CD4-positive, alpha-beta memory T cell (primary cell): ENCODE results near the gene PRODH2. TPM values are rescaled to one million over a fixed set of nuclear protein-coding genes. Genes with fewer than 3 reads are reported as not detected.
A peak's percentile ranks its signal among the peaks of the same experiment; 100 is the strongest.

Experiments used
- CTCF ChIA-PET: fragments of 350-600 bp; sonication (Branson Sonifier 250); formaldehyde crosslinking; loops from one replicate; lab custom pipeline; 2021; ENCODE audit warnings: inconsistent platforms; ENCODE audit not compliant: partially characterized antibody; lab: Charles Lee
- POLR2A ChIA-PET: fragments of 350-600 bp; sonication (Branson Sonifier 250); formaldehyde crosslinking; loops from one replicate; lab custom pipeline; 2021; ENCODE audit not compliant: partially characterized antibody; lab: Charles Lee
- DNase-seq, 5 donors: peaks; one replicate each; pipeline versions ENCODE4 v3.0.0 to v3.0.0-alpha.2; 2020 to 2022; ENCODE audit warnings: mixed read lengths in 1 of 5
- H3K27ac ChIP-seq: one replicate; pipeline ENCODE4 v1.7.0; 2013; ENCODE audit warnings: low read depth, low read length
- H3K27me3 ChIP-seq: 2 replicates; pipeline ENCODE4 v1.7.0; 2013; ENCODE audit warnings: mild to moderate bottlenecking, low read length, moderate library complexity; ENCODE audit not compliant: insufficient read depth
- H3K36me3 ChIP-seq: 2 replicates; pipeline ENCODE4 v1.7.0; 2013; ENCODE audit warnings: mild to moderate bottlenecking, low read length, moderate library complexity; ENCODE audit not compliant: insufficient read depth
- H3K4me1 ChIP-seq: 2 replicates; pipeline ENCODE4 v1.7.0; 2013; ENCODE audit warnings: mild to moderate bottlenecking, low read length, moderate library complexity; ENCODE audit not compliant: insufficient read depth
- H3K4me3 ChIP-seq, 2 donors: one replicate each; pipeline ENCODE4 v1.7.0; 2013; ENCODE audit warnings: low read length in 2 of 2, mild to moderate bottlenecking in 1 of 2
- H3K9me3 ChIP-seq, 2 donors: one replicate each; pipeline ENCODE4 v1.7.0; 2013; ENCODE audit warnings: low read length in 2 of 2, control low read depth in 1 of 2; ENCODE audit not compliant: control insufficient read depth in 1 of 2
- H3K27ac Mint-ChIP-seq, 7 donors: one replicate each; pipeline ENCODE4 v1.8.0; 2020 to 2021; ENCODE audit warnings: mixed read lengths in 7 of 7, mild to moderate bottlenecking in 6 of 7, inconsistent platforms in 3 of 7, moderate library complexity in 3 of 7
- H3K27me3 Mint-ChIP-seq, 2 donors: one replicate each; pipeline ENCODE4 v1.8.0; 2020 to 2021; ENCODE audit warnings: mixed read lengths in 2 of 2
- H3K36me3 Mint-ChIP-seq, 2 donors: one replicate each; pipeline ENCODE4 v1.8.0; 2020 to 2021; ENCODE audit warnings: mixed read lengths in 2 of 2, inconsistent platforms in 1 of 2, mild to moderate bottlenecking in 1 of 2
- H3K4me1 Mint-ChIP-seq, 4 donors: one replicate each; pipeline ENCODE4 v1.8.0; 2020 to 2021; ENCODE audit warnings: mixed read lengths in 4 of 4, mild to moderate bottlenecking in 1 of 4
- H3K4me3 Mint-ChIP-seq, 8 donors: one replicate each; pipeline ENCODE4 v1.8.0; 2020 to 2021; ENCODE audit warnings: mixed read lengths in 8 of 8, mild to moderate bottlenecking in 7 of 8, moderate library complexity in 6 of 8, inconsistent platforms in 3 of 8
- H3K9me3 Mint-ChIP-seq, 8 donors: one replicate each; pipeline ENCODE4 v1.8.0; 2020 to 2021; ENCODE audit warnings: mixed read lengths in 8 of 8, mild to moderate bottlenecking in 5 of 8, inconsistent platforms in 3 of 8, moderate library complexity in 1 of 8
- intact Hi-C: fragments of 100-400 bp; cut with micrococcal nuclease; formaldehyde crosslinking; loops from one replicate; pipeline ENCODE4 v1.15.1; 2023
- polyA plus RNA-seq, 2 donors: library from polyadenylated mRNA; unstranded; fragments of 300-500 nt; fragmentation: Illumina TruSeq; gene quantifications; one replicate each; pipeline ENCODE4 v1.2.3, GENCODE V29; 2021
- total RNA-seq, 2 experiments: library from RNA; stranded (reverse); gene quantifications; one replicate each; pipeline ENCODE4 v1.2.3, GENCODE V29; 2021

PRODH2 gene
- total and polyA plus RNA-seq, 4 experiments from 2014 or later: not detected

- peaks cover 0 to 2% (median 0%) of the 10 kb centered on the region in 8 donors for H3K9me3 Mint-ChIP-seq
- H3K36me3 ChIP-seq: no peaks in the 10 kb centered on the region
- H3K4me1 Mint-ChIP-seq: peaks cover 0 to 1% (median 0%) of the 10 kb centered on the region in 4 donors
- no peak overlapping the region for H3K27ac ChIP-seq
- no peaks in the 10 kb centered on the region for H3K9me3 ChIP-seq
- no peak overlapping the region for H3K27ac Mint-ChIP-seq
- H3K27me3 Mint-ChIP-seq: peaks cover 11 to 18% of the 10 kb centered on the region in 2 donors
- H3K4me3 ChIP-seq: no peak overlapping the region
- no peak overlapping the region for H3K4me3 Mint-ChIP-seq
- no peaks in the 10 kb centered on the region for H3K4me1 ChIP-seq
- POLR2A ChIA-PET: no interaction called here
- H3K36me3 Mint-ChIP-seq: no peaks in the 10 kb centered on the region
- intact Hi-C loops: no loop called here
- DNase-seq: no peak
- no peaks in the 10 kb centered on the region for H3K27me3 ChIP-seq
- CTCF ChIA-PET: no interaction called here
Observed at GRCh38 chr19:35822579-35822978, 9.9 kb upstream of the PRODH2 start.

- no peak overlapping the region for H3K27ac Mint-ChIP-seq
- H3K27ac ChIP-seq: no peak overlapping the region
- no peaks in the 10 kb centered on the region for H3K9me3 ChIP-seq
- H3K4me3 Mint-ChIP-seq: no peak overlapping the region
- H3K9me3 Mint-ChIP-seq: peaks cover 0 to 3% (median 0%) of the 10 kb centered on the region in 8 donors
- CTCF ChIA-PET: interaction anchor here (0.8 to 2.4 kb wide), 3 partner anchors 121 to 126 kb away, joined by 3 to 13 read pairs (median 7); no protein-coding TSS in a partner anchor
- intact Hi-C loops: no loop called here
- peaks cover 17 to 19% of the 10 kb centered on the region in 2 donors for H3K27me3 Mint-ChIP-seq
- H3K36me3 ChIP-seq: no peaks in the 10 kb centered on the region
- peaks cover 0 to 1% (median 0%) of the 10 kb centered on the region in 4 donors for H3K4me1 Mint-ChIP-seq
- POLR2A ChIA-PET: no interaction called here
- no peaks in the 10 kb centered on the region for H3K36me3 Mint-ChIP-seq
- H3K4me3 ChIP-seq: no peak overlapping the region
- H3K4me1 ChIP-seq: no peaks in the 10 kb centered on the region
- no peak for DNase-seq
- H3K27me3 ChIP-seq: no peaks in the 10 kb centered on the region
Observed at GRCh38 chr19:35818445-35818844, 5.8 kb upstream of the PRODH2 start.

GRCh38 chr19:35816846-35817245 is 4.2 kb upstream of the PRODH2 start:
- no peak overlapping the region for H3K4me3 Mint-ChIP-seq
- ChIA-PET CTCF (no interaction called here), POLR2A (no interaction called here)
- H3K27ac Mint-ChIP-seq: no peak overlapping the region
- H3K9me3 ChIP-seq: no peaks in the 10 kb centered on the region
- H3K27me3 ChIP-seq: no peaks in the 10 kb centered on the region
- H3K36me3 Mint-ChIP-seq: no peaks in the 10 kb centered on the region
- H3K4me3 ChIP-seq: no peak overlapping the region
- no peaks in the 10 kb centered on the region for H3K4me1 ChIP-seq
- no peaks in the 10 kb centered on the region for H3K36me3 ChIP-seq
- H3K9me3 Mint-ChIP-seq: peaks cover 0 to 4% (median 0%) of the 10 kb centered on the region in 8 donors
- no peak for DNase-seq
- intact Hi-C loops: no loop called here
- no peak overlapping the region for H3K27ac ChIP-seq
- H3K27me3 Mint-ChIP-seq: peaks cover 14 to 17% of the 10 kb centered on the region in 2 donors
- H3K4me1 Mint-ChIP-seq: peaks cover 0 to 1% (median 0%) of the 10 kb centered on the region in 4 donors

GRCh38 chr19:35816262-35816661 is 3.6 kb upstream of the PRODH2 start:
- Mint-ChIP-seq H3K27me3 (peaks cover 17% of the 10 kb centered on the region in 2 donors), H3K27ac (no peak overlapping the region), H3K36me3 (no peaks in the 10 kb centered on the region), H3K4me1 (peaks cover 0 to 1% (median 0%) of the 10 kb centered on the region in 4 donors), H3K9me3 (peaks cover 0 to 4% (median 0%) of the 10 kb centered on the region in 8 donors), H3K4me3 (no peak overlapping the region)
- H3K9me3 ChIP-seq: no peaks in the 10 kb centered on the region
- DNase-seq: no peak
- no peaks in the 10 kb centered on the region for H3K36me3 ChIP-seq
- intact Hi-C loops: no loop called here
- POLR2A ChIA-PET: no interaction called here
- H3K4me1 ChIP-seq: no peaks in the 10 kb centered on the region
- CTCF ChIA-PET: no interaction called here
- no peak overlapping the region for H3K4me3 ChIP-seq
- H3K27me3 ChIP-seq: no peaks in the 10 kb centered on the region
- no peak overlapping the region for H3K27ac ChIP-seq

- Histone ChIP-seq H3K9me3 (no peaks in the 10 kb centered on the region), H3K4me1 (no peaks in the 10 kb centered on the region), H3K27me3 (no peaks in the 10 kb centered on the region), H3K36me3 (no peaks in the 10 kb centered on the region), H3K27ac (no peak overlapping the region), H3K4me3 (no peak overlapping the region)
- POLR2A ChIA-PET: no interaction called here
- no peak overlapping the region for H3K4me3 Mint-ChIP-seq
- no peaks in the 10 kb centered on the region for H3K36me3 Mint-ChIP-seq
- H3K27me3 Mint-ChIP-seq: peaks cover 16% of the 10 kb centered on the region in 2 donors
- intact Hi-C loops: no loop called here
- peak overlapping the region in 1 of 7 donors; percentile 35 for H3K27ac Mint-ChIP-seq
- no peak for DNase-seq
- H3K4me1 Mint-ChIP-seq: peaks cover 0 to under 1% (median 0%) of the 10 kb centered on the region in 4 donors
- CTCF ChIA-PET: interaction anchor here (0.7 kb wide), 1 partner anchor 316 kb away, joined by 3 read pairs; no protein-coding TSS in a partner anchor
- peaks cover 0 to 6% (median 0%) of the 10 kb centered on the region in 8 donors for H3K9me3 Mint-ChIP-seq
Observed at GRCh38 chr19:35813043-35813890, 622 bp upstream of the PRODH2 start.

- H3K36me3 Mint-ChIP-seq: no peaks in the 10 kb centered on the region
- no peaks in the 10 kb centered on the region for H3K4me1 Mint-ChIP-seq
- POLR2A ChIA-PET: no interaction called here
- no peak overlapping the region for H3K4me3 Mint-ChIP-seq
- peaks cover 0 to 6% (median 0%) of the 10 kb centered on the region in 8 donors for H3K9me3 Mint-ChIP-seq
- no peaks in the 10 kb centered on the region for H3K4me1 ChIP-seq
- H3K27me3 Mint-ChIP-seq: peaks cover 13% of the 10 kb centered on the region in 2 donors
- intact Hi-C loops: no loop called here
- no peak overlapping the region for H3K27ac ChIP-seq
- no peaks in the 10 kb centered on the region for H3K36me3 ChIP-seq
- CTCF ChIA-PET: interaction anchor here (0.7 kb wide), 1 partner anchor 117 kb away, joined by 4 read pairs; no protein-coding TSS in a partner anchor
- no peak for DNase-seq
- no peaks in the 10 kb centered on the region for H3K27me3 ChIP-seq
- no peak overlapping the region for H3K27ac Mint-ChIP-seq
- no peak overlapping the region for H3K4me3 ChIP-seq
- no peaks in the 10 kb centered on the region for H3K9me3 ChIP-seq
Observed at GRCh38 chr19:35811317-35812219, 1.1 kb downstream of the PRODH2 start.

GRCh38 chr19:35807633-35808032 is 5.0 kb downstream of the PRODH2 start:
- Histone ChIP-seq H3K4me1 (peaks cover 8% of the 10 kb centered on the region), H3K27me3 (no peaks in the 10 kb centered on the region), H3K9me3 (no peaks in the 10 kb centered on the region), H3K27ac (no peak overlapping the region), H3K4me3 (no peak overlapping the region), H3K36me3 (no peaks in the 10 kb centered on the region)
- Mint-ChIP-seq H3K27ac (no peak overlapping the region), H3K4me1 (peaks cover 2 to 10% (median 7%) of the 10 kb centered on the region in 4 donors), H3K9me3 (peaks cover 0 to 1% (median 0%) of the 10 kb centered on the region in 8 donors), H3K36me3 (no peaks in the 10 kb centered on the region), H3K4me3 (no peak overlapping the region), H3K27me3 (peaks cover 3 to 5% of the 10 kb centered on the region in 2 donors)
- POLR2A ChIA-PET: no interaction called here
- CTCF ChIA-PET: no interaction called here
- no peak for DNase-seq
- intact Hi-C loops: no loop called here
